Erythroblast (primary cell): ENCODE results near the gene CEACAM21.

Experiments
- GATA1 ChIP-seq: IDR thresholded peaks from 2 replicates; pipeline ENCODE4 v1.6.1; 2011; ENCODE audit warnings: low read depth, mild to moderate bottlenecking, control low read depth, low read length, moderate library complexity
- POLR2A ChIP-seq: IDR thresholded peaks from 2 replicates; pipeline ENCODE4 v1.6.1; 2011; ENCODE audit warnings: mild to moderate bottlenecking, low read length

- TF ChIP-seq POLR2A, result no peak
- TF ChIP-seq GATA1, result no peak
Observed at GRCh38 chr19:41548954-41549688, 26.8 kb upstream of the CEACAM21 start.
